Fibroblast of lung (primary cell): ENCODE results near the gene RBMS1. TPM values are rescaled to one million over a fixed set of nuclear protein-coding genes. Genes with fewer than 3 reads are reported as not detected.

Experiments used
- DNase-seq, 2 donors: peaks; one replicate each; pipeline versions ENCODE4 v3.0.0 to v3.0.0-alpha.2; 2010; ENCODE audit warnings: low read depth in 2 of 2
- H2AFZ ChIP-seq: 2 replicates; pipeline ENCODE4 v1.5.1; 2012; ENCODE audit warnings: low read length, control low read depth, inconsistent platforms
- H3K27ac ChIP-seq: 2 replicates; pipeline ENCODE4 v1.5.1; 2011; ENCODE audit warnings: low read length, control low read depth; ENCODE audit not compliant: insufficient read depth
- H3K27me3 ChIP-seq: 2 replicates; pipeline ENCODE4 v1.5.1; 2011; ENCODE audit warnings: mild to moderate bottlenecking, low read length; ENCODE audit not compliant: control insufficient read depth, insufficient read depth
- H3K36me3 ChIP-seq: 2 replicates; pipeline ENCODE4 v1.5.1; 2011; ENCODE audit warnings: low read length; ENCODE audit not compliant: control insufficient read depth, insufficient read depth
- H3K4me1 ChIP-seq: 2 replicates; pipeline ENCODE4 v1.5.1; 2011; ENCODE audit warnings: low read length; ENCODE audit not compliant: control insufficient read depth, insufficient read depth; ENCODE audit errors: extremely low read depth
- H3K4me2 ChIP-seq: 2 replicates; pipeline ENCODE4 v1.5.1; 2011; ENCODE audit warnings: low read length, control low read depth; ENCODE audit not compliant: insufficient read depth; ENCODE audit errors: extremely low read depth
- H3K4me3 ChIP-seq, 4 experiments: fragments of 200-600 bp in 1 of 4; sonication (generic) in 1 of 4; replicated peaks in 1 of 4; 2 replicates each; pipeline ENCODE4 v1.5.1; 2011 to 2016; ENCODE audit warnings: low read length in 4 of 4, low read depth in 3 of 4, mild to moderate bottlenecking in 3 of 4, control low read depth in 2 of 4, inconsistent platforms in 1 of 4, mixed read lengths in 1 of 4; ENCODE audit not compliant: insufficient read depth in 1 of 4; ENCODE audit errors: control extremely low read depth in 1 of 4
- H3K79me2 ChIP-seq: 2 replicates; pipeline ENCODE4 v1.5.1; 2012; ENCODE audit warnings: mild to moderate bottlenecking, low read length, inconsistent platforms; ENCODE audit not compliant: control insufficient read depth, insufficient read depth
- H3K9ac ChIP-seq: 2 replicates; pipeline ENCODE4 v1.5.1; 2011; ENCODE audit warnings: mild to moderate bottlenecking, low read length, control low read depth; ENCODE audit not compliant: insufficient read depth
- H3K9me3 ChIP-seq: 2 replicates; pipeline ENCODE4 v1.5.1; 2012; ENCODE audit warnings: low read depth, low read length; ENCODE audit not compliant: control insufficient read depth, insufficient read depth
- H4K20me1 ChIP-seq: 2 replicates; pipeline ENCODE4 v1.5.1; 2011; ENCODE audit warnings: low read length; ENCODE audit not compliant: control insufficient read depth, insufficient read depth; ENCODE audit errors: extremely low read depth
- EZH2 ChIP-seq: IDR thresholded peaks from 2 replicates; pipeline ENCODE4 v1.5.1; 2012; ENCODE audit warnings: low read length, control low read depth, mild to moderate bottlenecking; ENCODE audit errors: missing control alignments
- polyA plus RNA-seq, 2 donors: library from polyadenylated mRNA; depleted of rRNA in 1 of 2; stranded (reverse) in 1 of 2; unstranded in 1 of 2; fragments of >200 nt; gene quantifications; 2 replicates each; pipeline ENCODE4 v1.2.1, GENCODE V29; 2011 to 2012; ENCODE audit warnings: missing spikeins in 1 of 2
- total RNA-seq: library from RNA; depleted of rRNA; stranded (reverse); fragments of >200 nt; gene quantifications from 2 replicates; pipeline ENCODE4 v1.2.1, GENCODE V29; 2014
- TF ChIP-seq, protein P1 (sequence below), 2 donors: IDR thresholded peaks in 1 of 2; conservative IDR thresholded peaks in 1 of 2; 1 replicate in 1 of 2; 2 replicates in 1 of 2; pipeline ENCODE4 v1.5.1; 2011 to 2012; ENCODE audit warnings: low read length in 2 of 2, control low read depth in 1 of 2, inconsistent platforms in 1 of 2, low read depth in 1 of 2, mild to moderate bottlenecking in 1 of 2

RBMS1 gene
- total and polyA plus RNA-seq, 2 donors (not counting 1 experiment from before 2014, with no cell fraction given), result 77.3 to 146 TPM

DNA sequence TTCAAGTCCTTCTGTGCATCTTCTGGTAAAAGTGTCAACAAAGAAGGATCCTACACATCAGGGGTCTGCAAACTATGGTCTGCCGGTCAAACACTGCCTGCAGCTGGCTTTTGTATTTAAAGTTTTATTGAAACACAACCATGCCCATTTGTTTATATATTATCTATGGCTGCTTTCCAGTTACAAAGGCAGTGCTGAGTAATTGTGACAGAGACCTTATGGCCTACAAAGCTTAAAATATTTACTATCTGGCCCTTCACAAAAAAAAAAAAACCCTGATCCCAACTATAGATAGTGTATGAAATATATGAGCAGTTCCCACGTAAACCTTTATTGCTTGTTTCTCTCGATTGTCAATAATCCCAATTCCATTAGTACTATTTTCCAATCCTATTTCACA, 101.4 kb downstream of the RBMS1 start:
- Histone ChIP-seq H2AFZ (no peak overlapping the region), H3K4me3 (no peak overlapping the region), H3K9me3 (no peaks in the 10 kb centered on the region), H3K4me1 (peaks cover 44% of the 10 kb centered on the region), H4K20me1 (no peaks in the 10 kb centered on the region), H3K27ac (no peak overlapping the region), H3K36me3 (no peaks in the 10 kb centered on the region), H3K9ac (no peak overlapping the region), H3K79me2 (peaks cover 91% of the 10 kb centered on the region), H3K27me3 (no peaks in the 10 kb centered on the region), H3K4me2 (no peak overlapping the region)
- peak in 1 of 2 donors; percentile 72 for DNase-seq
- TF ChIP-seq EZH2, result no peak
- TF ChIP-seq, protein P1, sequence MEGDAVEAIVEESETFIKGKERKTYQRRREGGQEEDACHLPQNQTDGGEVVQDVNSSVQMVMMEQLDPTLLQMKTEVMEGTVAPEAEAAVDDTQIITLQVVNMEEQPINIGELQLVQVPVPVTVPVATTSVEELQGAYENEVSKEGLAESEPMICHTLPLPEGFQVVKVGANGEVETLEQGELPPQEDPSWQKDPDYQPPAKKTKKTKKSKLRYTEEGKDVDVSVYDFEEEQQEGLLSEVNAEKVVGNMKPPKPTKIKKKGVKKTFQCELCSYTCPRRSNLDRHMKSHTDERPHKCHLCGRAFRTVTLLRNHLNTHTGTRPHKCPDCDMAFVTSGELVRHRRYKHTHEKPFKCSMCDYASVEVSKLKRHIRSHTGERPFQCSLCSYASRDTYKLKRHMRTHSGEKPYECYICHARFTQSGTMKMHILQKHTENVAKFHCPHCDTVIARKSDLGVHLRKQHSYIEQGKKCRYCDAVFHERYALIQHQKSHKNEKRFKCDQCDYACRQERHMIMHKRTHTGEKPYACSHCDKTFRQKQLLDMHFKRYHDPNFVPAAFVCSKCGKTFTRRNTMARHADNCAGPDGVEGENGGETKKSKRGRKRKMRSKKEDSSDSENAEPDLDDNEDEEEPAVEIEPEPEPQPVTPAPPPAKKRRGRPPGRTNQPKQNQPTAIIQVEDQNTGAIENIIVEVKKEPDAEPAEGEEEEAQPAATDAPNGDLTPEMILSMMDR (conservative IDR thresholded peaks at IDR 0.05 in 1 of 2, IDR thresholded peaks at IDR 0.05 in 1 of 2; ENCODE audit: low read depth in 1 of 2, low read length in 2 of 2), result no peak

DNA sequence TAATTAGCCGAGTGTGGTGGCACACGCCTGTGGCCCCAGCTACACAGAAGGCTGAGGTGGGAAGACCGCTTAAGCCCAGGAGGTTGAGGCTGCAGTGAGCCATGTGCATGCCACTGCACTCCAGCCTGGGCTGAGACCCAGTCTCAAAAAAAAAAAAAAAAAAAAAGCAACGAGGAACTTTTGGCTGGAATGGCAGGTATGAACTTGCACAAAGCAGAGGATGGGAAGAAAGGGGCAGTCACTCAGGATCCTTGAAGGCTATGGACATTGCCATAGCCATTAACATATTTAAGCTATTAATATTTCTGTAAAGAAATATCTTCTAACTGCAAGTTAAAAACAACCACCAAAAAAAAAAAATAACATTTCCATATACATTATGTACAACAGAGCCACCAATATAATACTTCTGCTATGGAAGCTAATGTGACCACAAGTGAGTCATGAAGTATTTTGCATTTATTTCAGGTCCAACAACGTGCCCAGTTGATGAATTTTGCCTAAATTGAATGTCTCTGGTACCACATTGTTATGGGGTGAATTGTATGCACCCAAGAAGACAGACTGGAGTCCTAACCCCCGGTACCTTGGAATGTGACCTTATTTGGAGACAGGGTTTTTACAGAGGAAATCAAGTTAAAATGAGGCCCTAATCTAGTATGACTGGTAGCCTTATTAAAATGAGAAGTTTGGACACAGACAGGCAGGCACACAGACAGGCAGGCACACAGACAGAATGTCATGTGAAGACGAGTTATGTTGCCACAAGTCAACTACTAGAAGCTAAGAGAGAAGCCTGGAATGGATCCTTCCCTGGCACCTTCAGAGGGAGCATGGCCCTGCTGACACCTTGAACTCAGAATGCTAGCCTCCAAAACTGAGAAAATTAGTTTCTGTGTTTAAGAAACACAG, 102.8 kb downstream of the RBMS1 start:
- Histone ChIP-seq H3K36me3 (no peaks in the 10 kb centered on the region), H3K4me3 (no peak overlapping the region), H3K9me3 (no peaks in the 10 kb centered on the region), H3K4me1 (peaks cover 47% of the 10 kb centered on the region), H3K9ac (no peak overlapping the region), H4K20me1 (no peaks in the 10 kb centered on the region), H2AFZ (no peak overlapping the region), H3K4me2 (no peak overlapping the region), H3K27ac (peak overlapping the region; percentile 98), H3K79me2 (peaks cover 91% of the 10 kb centered on the region), H3K27me3 (no peaks in the 10 kb centered on the region)
- TF ChIP-seq, protein P1 (conservative IDR thresholded peaks at IDR 0.05 in 1 of 2, IDR thresholded peaks at IDR 0.05 in 1 of 2; ENCODE audit: low read depth in 1 of 2, low read length in 2 of 2), result no peak
- no peak for TF ChIP-seq EZH2
- DNase-seq, result peak; percentile 75 to 94

DNA sequence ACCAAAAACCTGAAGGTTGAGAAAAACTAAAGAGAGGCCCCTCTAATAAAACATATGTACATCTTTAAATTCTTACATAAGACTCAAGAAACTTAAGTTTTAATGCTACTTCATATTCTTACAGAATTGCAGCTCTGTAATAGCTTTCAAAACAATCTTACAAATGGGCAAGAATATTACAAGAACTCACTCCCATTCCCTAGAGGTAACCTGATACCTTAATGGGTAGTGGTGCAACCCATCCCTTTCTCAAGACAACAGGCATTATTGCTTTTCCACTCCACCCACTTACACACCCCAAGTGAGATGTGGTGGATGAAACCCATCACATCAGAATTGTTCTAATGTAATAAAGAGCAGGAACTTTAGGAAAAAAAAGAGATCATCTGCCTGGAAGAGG, 103.7 kb downstream of the RBMS1 start:
- no peak for TF ChIP-seq EZH2
- TF ChIP-seq, protein P1 (conservative IDR thresholded peaks at IDR 0.05 in 1 of 2, IDR thresholded peaks at IDR 0.05 in 1 of 2; ENCODE audit: low read depth in 1 of 2, low read length in 2 of 2), result no peak
- Histone ChIP-seq H3K4me3 (no peak overlapping the region), H4K20me1 (no peaks in the 10 kb centered on the region), H3K79me2 (peaks cover 93% of the 10 kb centered on the region), H3K9me3 (no peaks in the 10 kb centered on the region), H3K27ac (peak overlapping the region; percentile 98), H3K27me3 (no peaks in the 10 kb centered on the region), H3K36me3 (no peaks in the 10 kb centered on the region), H2AFZ (no peak overlapping the region), H3K4me2 (no peak overlapping the region), H3K4me1 (peaks cover 47% of the 10 kb centered on the region), H3K9ac (no peak overlapping the region)
- peak; percentile 59 to 85 for DNase-seq
